Thyroid gland (tissue), 4 donors: ENCODE data around the gene CD72. TPM values are rescaled to one million over a fixed set of nuclear protein-coding genes. Genes with fewer than 3 reads are reported as not detected.
"Not testable (repeated sequence)": the region's sequence is repeated elsewhere in the genome, so short reads cannot be mapped to it uniquely, and the experiment has no call there.

Source experiments
- DNase-seq, 2 donors: peaks; one replicate each; pipeline ENCODE4 v3.0.0-alpha.2; 2019
- H3K27ac ChIP-seq, 3 donors: fragments of 200-600 bp; sonication (generic); 1 replicate in 2 of 3; 2 replicates in 1 of 3; pipeline ENCODE4 v1.5.1; 2016 to 2019; ENCODE audit warnings: mild to moderate bottlenecking in 1 of 3, moderate library complexity in 1 of 3
- H3K27me3 ChIP-seq: fragments of 200-600 bp; sonication (generic); one replicate; pipeline ENCODE4 v1.5.1; 2019
- H3K36me3 ChIP-seq, 2 donors: fragments of 200-600 bp; sonication (generic); one replicate each; pipeline ENCODE4 v1.5.1; 2016 to 2019
- H3K4me1 ChIP-seq, 2 donors: fragments of 200-600 bp; sonication (generic); one replicate each; pipeline ENCODE4 v1.5.1; 2017 to 2019
- H3K4me3 ChIP-seq, 3 donors: fragments of 200-600 bp; sonication (generic); replicated peaks in 1 of 3; 1 replicate in 2 of 3; 2 replicates in 1 of 3; pipeline ENCODE4 v1.5.1; 2016; ENCODE audit warnings: mild to moderate bottlenecking in 1 of 3
- H3K9me3 ChIP-seq: fragments of 200-600 bp; sonication (generic); one replicate; pipeline ENCODE4 v1.5.1; 2017
- POLR2A ChIP-seq, 2 donors: fragments of 450-650 bp; IDR thresholded peaks; one replicate each; pipeline ENCODE4 v1.6.1; 2017; ENCODE audit warnings: antibody characterized with exemption in 2 of 2, mild to moderate bottlenecking in 2 of 2, moderate library complexity in 1 of 2
- WGBS, 2 donors: methylation state at CpG; one replicate each; pipeline ENCODE4 v1.1.5; 2017; 5-methylcytosine and 5-hydroxymethylcytosine counted together
- intact Hi-C: fragments of 100-400 bp; cut with DNase I; formaldehyde crosslinking; loops from one replicate; pipeline ENCODE4 v1.15.1; 2023
- total RNA-seq, 4 donors: library from RNA; depleted of rRNA; stranded (reverse); fragments of >200 nt; gene quantifications; one replicate each; pipeline ENCODE4 v1.2.3, GENCODE V29; 2016
- TF ChIP-seq, protein P1 (sequence below), 6 experiments: fragments of 200-600 bp in 3 of 6; fragments of 450-650 bp in 3 of 6; sonication (generic) in 3 of 6; IDR thresholded peaks; one replicate each; pipeline ENCODE4 v1.5.1; 2016 to 2019; ENCODE audit warnings: antibody characterized with exemption in 6 of 6, mild to moderate bottlenecking in 2 of 6, inconsistent platforms in 1 of 6, moderate library complexity in 1 of 6

The CD72 gene
- total RNA-seq, 4 donors from 2014 or later: 1.8 to 5.8 (median 3.1) TPM

DNA sequence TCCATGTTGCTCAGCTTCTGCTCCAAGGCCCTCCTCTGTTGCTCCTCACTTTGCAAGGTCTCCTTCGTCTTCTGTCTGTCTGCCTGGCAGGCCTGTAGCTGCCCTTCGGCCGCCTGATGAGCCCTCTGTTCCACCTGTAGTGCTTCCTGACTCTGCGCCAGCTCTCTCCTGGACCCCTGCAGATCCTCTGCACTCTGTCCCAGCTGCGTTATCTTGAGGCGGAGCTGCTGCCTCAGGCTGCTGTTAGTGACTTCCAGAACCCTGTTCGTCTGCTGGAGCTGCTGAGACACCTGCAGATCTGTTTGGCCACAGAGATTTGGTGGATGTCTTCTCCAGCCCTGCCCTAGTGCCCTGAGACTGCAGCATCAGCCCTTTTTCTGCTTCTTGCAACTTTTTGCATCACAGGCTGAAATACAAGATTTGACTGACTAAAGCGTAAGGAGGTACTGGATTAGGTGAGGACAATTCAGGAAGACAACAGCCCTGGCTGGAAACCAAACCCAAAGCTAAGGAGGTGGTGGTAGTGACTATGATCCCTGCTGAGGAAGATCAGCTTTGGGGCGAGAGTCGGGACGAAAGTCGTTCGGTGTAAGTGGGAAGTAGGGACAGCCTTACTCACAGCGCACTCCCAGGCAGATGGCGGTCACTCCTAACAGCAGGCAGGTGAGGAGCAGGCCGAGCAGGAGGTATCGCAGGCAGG is 2.1 kb downstream of the CD72 start:
- peaks cover 5 to 6% of the 10 kb centered on the region in 2 donors for H3K4me1 ChIP-seq
- no peaks in the 10 kb centered on the region for H3K9me3 ChIP-seq
- H3K4me3 ChIP-seq: no peak overlapping the region
- H3K36me3 ChIP-seq: no peaks in the 10 kb centered on the region
- no peaks in the 10 kb centered on the region for H3K27me3 ChIP-seq
- TF ChIP-seq, protein P1, sequence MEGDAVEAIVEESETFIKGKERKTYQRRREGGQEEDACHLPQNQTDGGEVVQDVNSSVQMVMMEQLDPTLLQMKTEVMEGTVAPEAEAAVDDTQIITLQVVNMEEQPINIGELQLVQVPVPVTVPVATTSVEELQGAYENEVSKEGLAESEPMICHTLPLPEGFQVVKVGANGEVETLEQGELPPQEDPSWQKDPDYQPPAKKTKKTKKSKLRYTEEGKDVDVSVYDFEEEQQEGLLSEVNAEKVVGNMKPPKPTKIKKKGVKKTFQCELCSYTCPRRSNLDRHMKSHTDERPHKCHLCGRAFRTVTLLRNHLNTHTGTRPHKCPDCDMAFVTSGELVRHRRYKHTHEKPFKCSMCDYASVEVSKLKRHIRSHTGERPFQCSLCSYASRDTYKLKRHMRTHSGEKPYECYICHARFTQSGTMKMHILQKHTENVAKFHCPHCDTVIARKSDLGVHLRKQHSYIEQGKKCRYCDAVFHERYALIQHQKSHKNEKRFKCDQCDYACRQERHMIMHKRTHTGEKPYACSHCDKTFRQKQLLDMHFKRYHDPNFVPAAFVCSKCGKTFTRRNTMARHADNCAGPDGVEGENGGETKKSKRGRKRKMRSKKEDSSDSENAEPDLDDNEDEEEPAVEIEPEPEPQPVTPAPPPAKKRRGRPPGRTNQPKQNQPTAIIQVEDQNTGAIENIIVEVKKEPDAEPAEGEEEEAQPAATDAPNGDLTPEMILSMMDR (IDR thresholded peaks at IDR 0.05): no peak
- WGBS, 2 donors: 80 to 82% methylated on average over 17 of the region's 17 CpGs
- no peak for DNase-seq
- no peak overlapping the region for H3K27ac ChIP-seq
- intact Hi-C loops: no loop called here

DNA sequence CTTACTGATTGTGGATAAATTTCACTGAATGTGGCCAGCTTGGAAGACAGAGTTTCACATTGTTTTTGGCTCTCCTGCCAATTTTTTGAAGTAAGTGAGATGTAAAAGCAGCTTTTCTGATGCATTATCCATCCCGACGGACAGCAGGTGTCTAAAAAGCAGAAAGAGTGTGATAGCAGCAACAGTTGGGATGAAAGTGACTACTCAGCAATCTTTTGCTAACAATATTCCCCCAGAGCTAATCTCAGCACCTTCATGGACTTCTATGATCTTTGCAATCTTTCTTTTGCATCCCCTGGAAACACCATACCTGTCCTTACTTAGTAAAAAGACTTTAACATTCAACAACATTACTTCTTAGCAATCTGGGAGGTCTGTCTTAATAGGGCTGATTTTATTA is 5.4 kb downstream of the CD72 start:
- Histone ChIP-seq H3K9me3 (no peaks in the 10 kb centered on the region), H3K36me3 (peaks cover 17 to 19% of the 10 kb centered on the region in 2 donors), H3K4me3 (no peak overlapping the region), H3K27me3 (no peaks in the 10 kb centered on the region), H3K27ac (no peak overlapping the region), H3K4me1 (peaks cover 5 to 6% of the 10 kb centered on the region in 2 donors)
- intact Hi-C loops: no loop called here
- TF ChIP-seq POLR2A (IDR thresholded peaks at IDR 0.05): no peak
- TF ChIP-seq, protein P1 (IDR thresholded peaks at IDR 0.05): no peak
- 94 to 97% methylated on average over 2 of the region's 2 CpGs for WGBS, 2 donors
- no peak for DNase-seq

DNA sequence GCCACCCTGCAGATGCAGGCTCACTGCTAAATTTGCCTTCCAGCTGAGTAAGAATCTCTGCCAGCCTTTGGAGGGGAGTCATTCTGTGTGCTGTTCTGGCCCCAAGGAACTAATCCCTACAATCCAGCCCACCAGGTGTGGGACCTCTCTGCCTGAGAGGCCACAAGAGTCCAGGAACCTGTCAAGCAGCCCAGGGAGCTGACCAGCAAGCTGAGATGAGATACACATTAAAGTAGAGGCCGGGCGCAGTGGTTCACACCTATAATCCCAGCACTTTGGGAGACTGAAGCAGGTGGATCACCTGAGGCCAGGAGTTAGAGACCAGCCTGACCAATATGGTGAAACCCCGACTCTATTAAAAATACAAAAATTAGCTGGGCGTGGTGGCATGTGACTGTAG is 6.1 kb downstream of the CD72 start:
- H3K27ac ChIP-seq, H3K4me1 ChIP-seq, H3K4me3 ChIP-seq, H3K9me3 ChIP-seq, DNase-seq, intact Hi-C loops, H3K27me3 ChIP-seq: not testable (repeated sequence)
- 92 to 98% methylated on average over 4 of the region's 4 CpGs for WGBS, 2 donors
- H3K36me3 ChIP-seq: peaks cover 17 to 19% of the 10 kb centered on the region in 2 donors

DNA sequence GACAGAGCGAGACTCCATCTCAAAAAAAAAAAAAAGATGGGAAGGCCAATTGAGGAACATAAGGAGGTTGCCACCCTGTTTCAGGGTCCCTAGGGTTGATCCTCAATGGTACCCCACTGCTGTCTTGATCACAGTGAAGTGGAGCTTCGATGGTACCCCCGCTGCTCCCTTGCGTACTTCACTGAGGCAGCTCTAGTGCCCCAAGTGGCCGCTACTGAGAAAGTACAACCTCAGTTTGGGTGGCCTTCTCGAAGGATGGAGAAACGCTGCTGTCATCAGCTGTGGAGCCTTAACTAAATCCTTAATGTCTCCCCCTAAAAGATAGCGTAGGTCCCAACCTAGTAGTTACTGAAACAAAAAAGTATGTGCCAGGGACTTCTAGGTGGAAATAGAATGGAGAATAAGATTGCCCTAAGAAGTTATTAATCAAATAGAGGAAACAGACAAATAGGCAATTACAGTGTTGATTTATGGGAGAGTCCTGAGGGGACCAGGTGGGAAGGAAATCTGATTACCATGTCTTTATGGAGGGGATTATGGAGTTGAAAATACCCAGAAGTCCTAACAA is 6.9 kb downstream of the CD72 start:
- 20% methylated on average over 8 of the region's 8 CpGs for WGBS, 2 donors
- TF ChIP-seq POLR2A (IDR thresholded peaks at IDR 0.05): no peak
- TF ChIP-seq, protein P1 (IDR thresholded peaks at IDR 0.05): peak; percentile 31 to 70 (median 46)
- intact Hi-C loops: no loop called here
- Histone ChIP-seq H3K9me3 (no peaks in the 10 kb centered on the region), H3K27me3 (no peaks in the 10 kb centered on the region), H3K27ac (no peak overlapping the region), H3K4me3 (no peak overlapping the region), H3K36me3 (peaks cover 17 to 19% of the 10 kb centered on the region in 2 donors), H3K4me1 (peaks cover 6 to 7% of the 10 kb centered on the region in 2 donors)
- peak; percentile 41 to 47 for DNase-seq

DNA sequence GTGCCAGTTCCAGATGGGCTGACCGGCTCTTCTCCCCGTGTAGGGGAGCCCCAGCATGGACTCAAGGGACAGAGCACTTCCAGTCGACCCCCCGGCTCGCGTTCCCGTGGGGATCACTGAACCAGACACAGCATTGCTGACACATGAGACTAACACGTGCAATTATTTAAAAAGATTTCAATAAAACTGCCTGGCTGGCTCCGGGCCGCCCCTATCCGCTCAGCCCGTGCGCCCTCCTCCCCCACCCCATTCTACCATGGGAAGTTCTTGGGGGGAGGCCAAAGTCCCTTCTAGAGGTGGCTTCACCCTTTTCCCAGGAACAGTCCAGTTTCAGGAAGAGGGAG is 8.4 kb downstream of the CD72 start:
- intact Hi-C loops: loop anchor here (5.0 kb wide), 1 partner anchor 38 kb away; no protein-coding TSS in a partner anchor
- no peaks in the 10 kb centered on the region for H3K9me3 ChIP-seq
- no peak overlapping the region for H3K27ac ChIP-seq
- peaks cover 9 to 12% of the 10 kb centered on the region in 2 donors for H3K4me1 ChIP-seq
- no peak for DNase-seq
- WGBS, 2 donors: 90 to 91% methylated on average over 13 of the region's 13 CpGs
- H3K27me3 ChIP-seq: no peaks in the 10 kb centered on the region
- H3K4me3 ChIP-seq: no peak overlapping the region
- TF ChIP-seq, protein P1 (IDR thresholded peaks at IDR 0.05): no peak
- no peak for TF ChIP-seq POLR2A (IDR thresholded peaks at IDR 0.05)
- H3K36me3 ChIP-seq: peaks cover 17 to 19% of the 10 kb centered on the region in 2 donors
